HepG2 (cell line): ENCODE data around the gene KISS1R. TPM values are rescaled to one million over a fixed set of nuclear protein-coding genes. Genes with fewer than 3 reads are reported as not detected.

Experiments
- ATAC-seq: fragments of 200-7000 bp; cut with Tn5 transposase; 3 replicates; pipeline ENCODE4 v1.9.1; 2020; ENCODE audit warnings: mild to moderate bottlenecking, moderate library complexity
- BruUV-seq: library from RNA; stranded (reverse); fragments of 400-500 nt; replicated peaks from 2 replicates; lab custom pipeline; 2021; lab: Mats Ljungman, UMichigan
- CTCF ChIA-PET: fragments of 300-600 bp; formaldehyde crosslinking; extraction: SDS; loops from one replicate; lab custom pipeline; 2021; ENCODE audit warnings: low total read pairs, inconsistent platforms, low intra/inter-chr PET ratio; lab: Yijun Ruan, JAX
- POLR2A ChIA-PET: fragments of 350-600 bp; sonication (Branson Sonifier 250); formaldehyde crosslinking; loops from one replicate; lab custom pipeline; 2020; ENCODE audit warnings: antibody characterized with exemption, inconsistent platforms; lab: Yijun Ruan, JAX
- DNase-seq: peaks from one replicate; pipeline ENCODE4 v3.0.0-alpha.2; 2015; ENCODE audit warnings: low spot score
- FAIRE-seq: peaks from 3 replicates; lab custom pipeline; 2011; peaks lifted over from hg19 to GRCh38; lab: Jason Lieb, UNC
- H2AFZ ChIP-seq: one replicate; pipeline ENCODE4 v1.6.1; 2011; ENCODE audit warnings: low read length, inconsistent platforms
- H3K27ac ChIP-seq: fragments of 300-600 bp; 3 replicates; pipeline ENCODE4 v1.8.0; 2011; ENCODE audit warnings: mixed run types, mild to moderate bottlenecking, mixed read lengths, low read length, inconsistent platforms; ENCODE audit not compliant: insufficient read depth; ENCODE audit errors: extremely low read length
- H3K27me3 ChIP-seq, 2 experiments: fragments of 200-600 bp in 1 of 2; 2 replicates in 1 of 2; 3 replicates in 1 of 2; pipeline versions ENCODE4 v1.6.0 to v1.8.0; 2011; ENCODE audit warnings: low read length in 2 of 2, mild to moderate bottlenecking in 2 of 2, moderate library complexity in 2 of 2, inconsistent platforms in 1 of 2; ENCODE audit not compliant: insufficient read depth in 2 of 2, control insufficient read depth in 1 of 2
- H3K36me3 ChIP-seq, 2 experiments: fragments of 200-600 bp in 1 of 2; replicated peaks in 1 of 2; 2 replicates in 1 of 2; 3 replicates in 1 of 2; pipeline versions ENCODE4 v1.5.1 to v1.8.0; 2011; ENCODE audit warnings: low read length in 2 of 2, inconsistent platforms in 1 of 2; ENCODE audit not compliant: insufficient read depth in 2 of 2, control insufficient read depth in 1 of 2
- H3K4me1 ChIP-seq: 2 replicates; pipeline ENCODE4 v1.5.1; 2012; ENCODE audit warnings: low read length, inconsistent platforms; ENCODE audit not compliant: insufficient read depth
- H3K4me2 ChIP-seq: 2 replicates; pipeline ENCODE4 v1.6.0; 2011; ENCODE audit warnings: low read depth, low read length, inconsistent platforms
- H3K4me3 ChIP-seq, 3 experiments: fragments of 200-600 bp in 1 of 3; sonication (generic), shearing (Covaris generic) in 1 of 3; replicated peaks in 1 of 3; 2 replicates each; pipeline ENCODE4 v1.5.1; 2011 to 2016; ENCODE audit warnings: low read length in 3 of 3, inconsistent platforms in 2 of 3, low read depth in 2 of 3, mild to moderate bottlenecking in 2 of 3, control low read depth in 1 of 3, mixed read lengths in 1 of 3; ENCODE audit not compliant: insufficient read depth in 1 of 3
- H3K79me2 ChIP-seq: one replicate; pipeline ENCODE4 v1.6.1; 2011; ENCODE audit warnings: low read length, inconsistent platforms; ENCODE audit not compliant: insufficient read depth
- H3K9ac ChIP-seq: 2 replicates; pipeline ENCODE4 v1.6.0; 2011; ENCODE audit warnings: mild to moderate bottlenecking, low read depth, low read length, inconsistent platforms; ENCODE audit not compliant: insufficient read depth
- H3K9me3 ChIP-seq: 2 replicates; pipeline ENCODE4 v1.5.1; 2012; ENCODE audit warnings: mild to moderate bottlenecking, low read length
- H4K20me1 ChIP-seq: 2 replicates; pipeline ENCODE4 v1.6.0; 2011; ENCODE audit warnings: inconsistent platforms, mild to moderate bottlenecking, low read length, moderate library complexity; ENCODE audit not compliant: insufficient read depth
- HDAC6 ChIP-seq: fragments of 200-600 bp; sonication (generic); IDR thresholded peaks from 2 replicates; pipeline ENCODE4 v1.7.0; 2017; ENCODE audit warnings: mild to moderate bottlenecking, antibody characterized with exemption, low read length, low read depth
- MAZ ChIP-seq, 2 experiments: sonication (generic) in 1 of 2; formaldehyde crosslinking in 1 of 2; IDR thresholded peaks; 2 replicates each; pipeline versions ENCODE4 v1.5.0 to v1.6.1; 2012 to 2020; ENCODE audit warnings: low read depth in 2 of 2, mild to moderate bottlenecking in 2 of 2, borderline replicate concordance in 1 of 2, improper control_type of control experiment in 1 of 2, low read length in 1 of 2, missing genetic modification reagents in 1 of 2, moderate library complexity in 1 of 2
- ZNF460 ChIP-seq: sonication (generic); formaldehyde crosslinking; IDR thresholded peaks from 2 replicates; pipeline ENCODE4 v1.5.1; 2020; ENCODE audit warnings: missing genetic modification reagents, mild to moderate bottlenecking, borderline replicate concordance
- ZNF572 ChIP-seq: sonication (generic); formaldehyde crosslinking; IDR thresholded peaks from 2 replicates; pipeline ENCODE4 v1.5.1; 2020; ENCODE audit warnings: mild to moderate bottlenecking, missing genetic modification reagents
- WGBS: methylation state at CpG from one replicate; pipeline ENCODE4 v1.1.6; 2017; ENCODE audit warnings: low lambda C conversion rate; 5-methylcytosine and 5-hydroxymethylcytosine counted together
- in situ Hi-C: cut with HindIII; loops from 2 replicates; pipeline ENCODE4 v1.10.0; 2017; ENCODE audit warnings: low pct_unique_long_range_greater_than_20kb; ENCODE audit not compliant: extremely low pct_ligation_motif_present
- intact Hi-C: fragments of 100-400 bp; cut with micrococcal nuclease; formaldehyde crosslinking; loops from one replicate; pipeline ENCODE4 v1.10.0; 2022; ENCODE audit not compliant: unreplicated experiment
- polyA plus RNA-seq, 8 experiments: library from polyadenylated mRNA; depleted of rRNA in 3 of 8; stranded (reverse) in 7 of 8; unstranded in 1 of 8; fragments of >200 nt; fragmentation: Illumina TruSeq in 4 of 8; extraction: Trizol in 4 of 8; gene quantifications; 2 replicates each; pipeline versions ENCODE4 v1.2.1 to v1.2.3, GENCODE V29; 2011 to 2016; ENCODE audit warnings: low read depth in 4 of 8, missing spikeins in 1 of 8, mixed read lengths in 1 of 8; ENCODE audit not compliant: insufficient read depth in 1 of 8
- total RNA-seq, 5 experiments: library from RNA; depleted of rRNA; stranded (reverse); fragments of >200 nt; fragmentation: Illumina TruSeq; extraction: Trizol; gene quantifications; 2 replicates each; pipeline ENCODE4 v1.2.3, GENCODE V29; 2016; ENCODE audit warnings: low read depth in 1 of 5
- TF ChIP-seq, protein P1 (sequence below): sonication (generic); formaldehyde crosslinking; IDR thresholded peaks from 2 replicates; pipeline ENCODE4 v1.5.0; 2020; ENCODE audit warnings: mild to moderate bottlenecking, missing genetic modification reagents
- TF ChIP-seq, protein P2 (sequence below): IDR thresholded peaks from 2 replicates; pipeline ENCODE4 v1.6.1; 2016
- TF ChIP-seq, protein P3 (sequence below): sonication (generic); formaldehyde crosslinking; IDR thresholded peaks from 2 replicates; pipeline ENCODE4 v1.8.0; 2022; ENCODE audit warnings: missing genetic modification reagents, mild to moderate bottlenecking, moderate library complexity, borderline replicate concordance

Gene KISS1R
- total and polyA plus RNA-seq, 2 of the 13 experiments (the other 11 are each of a cell fraction or from before 2014, with no cell fraction given), result 1.1 to 10.2 TPM

DNA sequence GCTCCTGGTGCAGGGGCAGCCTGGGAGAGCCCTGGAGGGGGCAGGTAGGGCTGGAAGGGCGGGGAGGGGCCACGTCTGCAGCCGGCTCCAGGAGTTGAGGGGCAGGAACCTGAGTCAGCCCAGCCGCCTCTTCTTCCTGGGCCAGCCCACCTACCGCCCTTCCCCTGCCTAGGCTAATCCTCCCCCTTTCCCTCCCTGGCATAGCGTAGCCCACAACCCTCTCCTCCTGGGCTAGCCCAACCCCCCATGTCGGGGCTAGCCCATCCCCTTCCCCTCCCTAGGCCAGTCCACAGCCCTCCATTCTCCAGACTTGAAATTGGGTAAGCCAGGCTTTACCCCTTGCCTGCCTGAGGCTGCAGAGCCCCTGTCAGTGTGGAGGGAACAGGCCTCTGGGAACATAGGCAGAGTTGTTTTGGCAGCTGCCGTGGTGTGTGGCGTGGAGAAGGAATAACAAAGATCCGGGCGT is 46.4 kb downstream of the KISS1R start:
- Histone ChIP-seq H3K4me3 (no peak overlapping the region), H2AFZ (no peak overlapping the region), H3K4me1 (peaks cover 48% of the 10 kb centered on the region), H3K27me3 (no peaks in the 10 kb centered on the region), H4K20me1 (no peaks in the 10 kb centered on the region), H3K9ac (no peak overlapping the region), H3K79me2 (peaks cover 32% of the 10 kb centered on the region), H3K27ac (peak overlapping the region; percentile 38), H3K9me3 (no peaks in the 10 kb centered on the region), H3K4me2 (no peak overlapping the region), H3K36me3 (peaks cover 26 to 65% of the 10 kb centered on the region in 2 experiments; a peak in 4 of 5 replicates)
- intact Hi-C loops, result no loop called here
- no peak for DNase-seq
- ATAC-seq, result no peak
- ChIA-PET POLR2A (no interaction called here), CTCF (no interaction called here)
- BruUV-seq, result no TSS peak
- TF ChIP-seq ZNF572 (0 out of 2 replicates have a peak, but pooled peaks have one; percentile 18), HDAC6 (no peak), MAZ (IDR thresholded peaks at IDR 0.05; ENCODE audit: borderline replicate concordance, low read depth, low read length) (no peak), MAZ (CRISPR knock-in tag; IDR thresholded peaks at IDR 0.05; ENCODE audit: low read depth) (no peak), ZNF460 (CRISPR knock-in tag) (no peak)
- TF ChIP-seq, protein P1, sequence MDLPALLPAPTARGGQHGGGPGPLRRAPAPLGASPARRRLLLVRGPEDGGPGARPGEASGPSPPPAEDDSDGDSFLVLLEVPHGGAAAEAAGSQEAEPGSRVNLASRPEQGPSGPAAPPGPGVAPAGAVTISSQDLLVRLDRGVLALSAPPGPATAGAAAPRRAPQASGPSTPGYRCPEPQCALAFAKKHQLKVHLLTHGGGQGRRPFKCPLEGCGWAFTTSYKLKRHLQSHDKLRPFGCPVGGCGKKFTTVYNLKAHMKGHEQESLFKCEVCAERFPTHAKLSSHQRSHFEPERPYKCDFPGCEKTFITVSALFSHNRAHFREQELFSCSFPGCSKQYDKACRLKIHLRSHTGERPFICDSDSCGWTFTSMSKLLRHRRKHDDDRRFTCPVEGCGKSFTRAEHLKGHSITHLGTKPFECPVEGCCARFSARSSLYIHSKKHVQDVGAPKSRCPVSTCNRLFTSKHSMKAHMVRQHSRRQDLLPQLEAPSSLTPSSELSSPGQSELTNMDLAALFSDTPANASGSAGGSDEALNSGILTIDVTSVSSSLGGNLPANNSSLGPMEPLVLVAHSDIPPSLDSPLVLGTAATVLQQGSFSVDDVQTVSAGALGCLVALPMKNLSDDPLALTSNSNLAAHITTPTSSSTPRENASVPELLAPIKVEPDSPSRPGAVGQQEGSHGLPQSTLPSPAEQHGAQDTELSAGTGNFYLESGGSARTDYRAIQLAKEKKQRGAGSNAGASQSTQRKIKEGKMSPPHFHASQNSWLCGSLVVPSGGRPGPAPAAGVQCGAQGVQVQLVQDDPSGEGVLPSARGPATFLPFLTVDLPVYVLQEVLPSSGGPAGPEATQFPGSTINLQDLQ (CRISPR knock-in tag), result no peak
- TF ChIP-seq, protein P2, sequence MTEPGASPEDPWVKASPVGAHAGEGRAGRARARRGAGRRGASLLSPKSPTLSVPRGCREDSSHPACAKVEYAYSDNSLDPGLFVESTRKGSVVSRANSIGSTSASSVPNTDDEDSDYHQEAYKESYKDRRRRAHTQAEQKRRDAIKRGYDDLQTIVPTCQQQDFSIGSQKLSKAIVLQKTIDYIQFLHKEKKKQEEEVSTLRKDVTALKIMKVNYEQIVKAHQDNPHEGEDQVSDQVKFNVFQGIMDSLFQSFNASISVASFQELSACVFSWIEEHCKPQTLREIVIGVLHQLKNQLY (CRISPR knock-in tag), result no peak
- TF ChIP-seq, protein P3, sequence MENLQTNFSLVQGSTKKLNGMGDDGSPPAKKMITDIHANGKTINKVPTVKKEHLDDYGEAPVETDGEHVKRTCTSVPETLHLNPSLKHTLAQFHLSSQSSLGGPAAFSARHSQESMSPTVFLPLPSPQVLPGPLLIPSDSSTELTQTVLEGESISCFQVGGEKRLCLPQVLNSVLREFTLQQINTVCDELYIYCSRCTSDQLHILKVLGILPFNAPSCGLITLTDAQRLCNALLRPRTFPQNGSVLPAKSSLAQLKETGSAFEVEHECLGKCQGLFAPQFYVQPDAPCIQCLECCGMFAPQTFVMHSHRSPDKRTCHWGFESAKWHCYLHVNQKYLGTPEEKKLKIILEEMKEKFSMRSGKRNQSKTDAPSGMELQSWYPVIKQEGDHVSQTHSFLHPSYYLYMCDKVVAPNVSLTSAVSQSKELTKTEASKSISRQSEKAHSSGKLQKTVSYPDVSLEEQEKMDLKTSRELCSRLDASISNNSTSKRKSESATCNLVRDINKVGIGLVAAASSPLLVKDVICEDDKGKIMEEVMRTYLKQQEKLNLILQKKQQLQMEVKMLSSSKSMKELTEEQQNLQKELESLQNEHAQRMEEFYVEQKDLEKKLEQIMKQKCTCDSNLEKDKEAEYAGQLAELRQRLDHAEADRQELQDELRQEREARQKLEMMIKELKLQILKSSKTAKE (CRISPR knock-in tag), result no peak
- FAIRE-seq, result no peak
- WGBS, result 97% methylated on average over 11 of the region's 11 CpGs
- in situ Hi-C loops, result loop anchor here (5.0 kb wide), 1 partner anchor 36 kb away; the partner anchor contains the start of gene ARID3A
